Breast epithelium (tissue), 3 donors: ENCODE data around the gene PRR5L.

ENCODE experiments used
- POLR2AphosphoS5 ChIP-seq, 3 donors: sonication (generic); formaldehyde crosslinking; IDR thresholded peaks; one replicate each; pipeline ENCODE4 v1.6.1; 2017; ENCODE audit warnings: antibody characterized with exemption in 3 of 3
- TF ChIP-seq, protein P1 (sequence below), 3 donors: fragments of 450-650 bp; IDR thresholded peaks; one replicate each; pipeline ENCODE4 v1.5.1; 2016 to 2017; ENCODE audit warnings: antibody characterized with exemption in 3 of 3, mild to moderate bottlenecking in 3 of 3, moderate library complexity in 3 of 3

DNA sequence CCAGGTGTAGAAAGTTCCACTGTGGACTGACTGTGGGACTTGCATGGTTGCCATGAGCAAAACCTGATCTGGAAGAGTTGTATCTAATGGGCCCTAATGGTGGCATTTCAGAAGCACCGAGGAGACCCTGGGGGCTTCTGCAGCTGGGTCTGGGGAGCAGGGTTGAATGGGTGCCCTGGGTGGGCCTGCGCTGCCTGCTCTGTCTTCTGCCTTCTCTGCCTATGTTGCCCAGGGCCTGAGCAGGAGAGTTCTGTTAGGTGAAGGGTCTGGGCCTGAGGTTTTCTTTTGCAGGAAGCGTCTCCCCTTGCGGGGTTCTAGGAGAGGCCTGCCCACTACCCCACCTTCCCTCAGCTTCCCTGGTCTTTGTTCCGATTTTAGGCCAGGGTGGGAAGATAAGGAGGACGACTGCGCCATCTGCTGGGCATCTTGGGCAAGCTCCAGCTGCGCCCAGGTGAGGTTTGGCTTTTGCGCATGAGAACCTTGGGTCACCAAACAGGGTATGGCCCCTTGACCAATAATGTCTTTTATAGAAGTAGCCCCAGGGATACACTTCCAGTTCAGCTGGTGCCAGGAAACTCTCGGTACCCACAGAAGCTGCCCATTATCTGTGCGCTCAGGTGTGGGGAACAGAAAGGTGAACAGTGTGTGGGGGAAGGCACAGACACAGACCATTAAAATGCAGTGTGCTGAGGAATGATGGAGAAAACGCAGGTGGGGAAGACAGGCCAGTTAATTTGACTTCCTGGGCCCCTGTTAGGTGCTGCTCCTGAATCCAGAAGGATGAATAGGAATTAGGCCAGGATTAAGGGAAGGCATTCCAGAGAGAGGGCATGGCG is 30.1 kb upstream of the PRR5L start:
- TF ChIP-seq, protein P1, sequence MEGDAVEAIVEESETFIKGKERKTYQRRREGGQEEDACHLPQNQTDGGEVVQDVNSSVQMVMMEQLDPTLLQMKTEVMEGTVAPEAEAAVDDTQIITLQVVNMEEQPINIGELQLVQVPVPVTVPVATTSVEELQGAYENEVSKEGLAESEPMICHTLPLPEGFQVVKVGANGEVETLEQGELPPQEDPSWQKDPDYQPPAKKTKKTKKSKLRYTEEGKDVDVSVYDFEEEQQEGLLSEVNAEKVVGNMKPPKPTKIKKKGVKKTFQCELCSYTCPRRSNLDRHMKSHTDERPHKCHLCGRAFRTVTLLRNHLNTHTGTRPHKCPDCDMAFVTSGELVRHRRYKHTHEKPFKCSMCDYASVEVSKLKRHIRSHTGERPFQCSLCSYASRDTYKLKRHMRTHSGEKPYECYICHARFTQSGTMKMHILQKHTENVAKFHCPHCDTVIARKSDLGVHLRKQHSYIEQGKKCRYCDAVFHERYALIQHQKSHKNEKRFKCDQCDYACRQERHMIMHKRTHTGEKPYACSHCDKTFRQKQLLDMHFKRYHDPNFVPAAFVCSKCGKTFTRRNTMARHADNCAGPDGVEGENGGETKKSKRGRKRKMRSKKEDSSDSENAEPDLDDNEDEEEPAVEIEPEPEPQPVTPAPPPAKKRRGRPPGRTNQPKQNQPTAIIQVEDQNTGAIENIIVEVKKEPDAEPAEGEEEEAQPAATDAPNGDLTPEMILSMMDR (IDR thresholded peaks at IDR 0.05): peak; percentile 64 to 86 (median 75)
- TF ChIP-seq POLR2AphosphoS5 (IDR thresholded peaks at IDR 0.05): no peak
